Fibroblast of the aortic adventitia (primary cell): ENCODE results near the gene SLCO3A1. TPM values are rescaled to one million over a fixed set of nuclear protein-coding genes. Genes with fewer than 3 reads are reported as not detected.
"Not testable (repeated sequence)": the region's sequence is repeated elsewhere in the genome, so short reads cannot be mapped to it uniquely, and the experiment has no call there.

Source experiments
- DNase-seq: peaks from one replicate; pipeline ENCODE4 v3.0.0-alpha.2; 2010; ENCODE audit warnings: low read depth
- H3K4me3 ChIP-seq: 2 replicates; pipeline ENCODE4 v1.5.1; 2011; ENCODE audit warnings: low read depth, mild to moderate bottlenecking, control low read depth, low read length, moderate library complexity
- CTCF ChIP-seq: IDR thresholded peaks from 2 replicates; pipeline ENCODE4 v1.5.1; 2011; ENCODE audit warnings: mild to moderate bottlenecking, low read length, control low read depth, inconsistent platforms; ENCODE audit not compliant: insufficient read depth
- total RNA-seq: library from RNA; depleted of rRNA; stranded (reverse); fragments of >200 nt; gene quantifications from 2 replicates; pipeline ENCODE4 v1.2.3, GENCODE V29; 2012; ENCODE audit warnings: low replicate concordance

SLCO3A1 gene
- total RNA-seq, 1 donor, result 8.9 TPM

GRCh38 chr15:91956026-91956723 is 102.7 kb downstream of the SLCO3A1 start:
- peak; percentile 84 for DNase-seq
- no peak overlapping the region for H3K4me3 ChIP-seq
- TF ChIP-seq CTCF, result no peak

GRCh38 chr15:91961357-91961756 is 107.8 kb downstream of the SLCO3A1 start:
- TF ChIP-seq CTCF, result no peak
- H3K4me3 ChIP-seq, result no peak overlapping the region
- DNase-seq, result no peak

- H3K4me3 ChIP-seq, DNase-seq: not testable (repeated sequence)
Measured at GRCh38 chr15:91963747-91964146, 110.2 kb downstream of the SLCO3A1 start.

- peak; percentile 76 for DNase-seq
- no peak overlapping the region for H3K4me3 ChIP-seq
- TF ChIP-seq CTCF, result no peak
Measured at GRCh38 chr15:91965501-91966193, 112.1 kb downstream of the SLCO3A1 start.

- no peak for TF ChIP-seq CTCF
- H3K4me3 ChIP-seq, result no peak overlapping the region
- no peak for DNase-seq
Measured at GRCh38 chr15:91966194-91966552, 112.7 kb downstream of the SLCO3A1 start.

GRCh38 chr15:91967935-91968606 is 114.6 kb downstream of the SLCO3A1 start:
- DNase-seq, result peak; percentile 33
- no peak overlapping the region for H3K4me3 ChIP-seq
- no peak for TF ChIP-seq CTCF

- peak; percentile 9 for TF ChIP-seq CTCF
- DNase-seq, result no peak
- no peak overlapping the region for H3K4me3 ChIP-seq
Measured at GRCh38 chr15:91968610-91969009, 115.1 kb downstream of the SLCO3A1 start.
